Left lung (tissue), 10 donors: ENCODE results near the gene MLLT3. TPM values are rescaled to one million over a fixed set of nuclear protein-coding genes. Genes with fewer than 3 reads are reported as not detected.

Experiments
- ATAC-seq: fragments of 200-7000 bp; cut with Tn5 transposase; one replicate; pipeline ENCODE4 v1.9.1; 2020; ENCODE audit warnings: moderate library complexity
- DNase-seq, 4 donors: peaks; one replicate each; pipeline ENCODE4 v3.0.0-alpha.2; 2013 to 2020
- H3K27ac ChIP-seq, 2 donors: fragments of 200-600 bp; sonication (generic) in 1 of 2; one replicate each; pipeline versions ENCODE4 v1.5.0 to v1.8.0; 2020 to 2021
- H3K27me3 ChIP-seq, 2 donors: fragments of 200-600 bp; sonication (generic) in 1 of 2; one replicate each; pipeline versions ENCODE4 v1.5.0 to v1.8.0; 2020 to 2021
- H3K36me3 ChIP-seq, 2 donors: fragments of 200-600 bp; sonication (generic) in 1 of 2; one replicate each; pipeline versions ENCODE4 v1.5.0 to v1.8.0; 2020 to 2021
- H3K4me1 ChIP-seq, 2 donors: fragments of 200-600 bp; one replicate each; pipeline ENCODE4 v1.8.0; 2021
- H3K4me3 ChIP-seq, 2 donors: fragments of 200-600 bp; sonication (generic) in 1 of 2; one replicate each; pipeline versions ENCODE4 v1.5.0 to v1.8.0; 2020 to 2021; ENCODE audit warnings: mild to moderate bottlenecking in 1 of 2
- H3K9me3 ChIP-seq, 2 donors: fragments of 200-600 bp; sonication (generic) in 1 of 2; one replicate each; pipeline versions ENCODE4 v1.5.0 to v1.8.0; 2020 to 2021
- intact Hi-C, 2 donors: fragments of 100-400 bp; cut with DNase I; formaldehyde crosslinking; loops; one replicate each; pipeline versions ENCODE4 v1.11.2 to v1.14.2; 2022
- polyA plus RNA-seq, 6 donors: library from polyadenylated mRNA; unstranded; fragments of 120-200 nt; gene quantifications; one replicate each; pipeline ENCODE4 v1.2.1, GENCODE V29; 2013; ENCODE audit not compliant: insufficient read length in 6 of 6
- total RNA-seq, 2 donors: library from RNA; stranded (reverse); fragmentation: NEBNext Ultra II Directional; extraction: Animal tissue kit (Norgen Biotek cat#: 25700); gene quantifications; one replicate each; pipeline ENCODE4 v1.2.1, GENCODE V29; 2021
- TF ChIP-seq, protein P1 (sequence below), 2 donors: fragments of 200-600 bp; sonication (generic) in 1 of 2; IDR thresholded peaks; one replicate each; pipeline versions ENCODE4 v1.5.0 to v1.8.0; 2021; ENCODE audit warnings: antibody characterized with exemption in 2 of 2
- donor health status: DM: no; HTN: yes; CAD: no.
- donor health status: DM: no; HTN: no; CAD: no.

MLLT3 gene
- total and polyA plus RNA-seq, 8 donors: 17.0 to 38.2 (median 32.5) TPM

DNA sequence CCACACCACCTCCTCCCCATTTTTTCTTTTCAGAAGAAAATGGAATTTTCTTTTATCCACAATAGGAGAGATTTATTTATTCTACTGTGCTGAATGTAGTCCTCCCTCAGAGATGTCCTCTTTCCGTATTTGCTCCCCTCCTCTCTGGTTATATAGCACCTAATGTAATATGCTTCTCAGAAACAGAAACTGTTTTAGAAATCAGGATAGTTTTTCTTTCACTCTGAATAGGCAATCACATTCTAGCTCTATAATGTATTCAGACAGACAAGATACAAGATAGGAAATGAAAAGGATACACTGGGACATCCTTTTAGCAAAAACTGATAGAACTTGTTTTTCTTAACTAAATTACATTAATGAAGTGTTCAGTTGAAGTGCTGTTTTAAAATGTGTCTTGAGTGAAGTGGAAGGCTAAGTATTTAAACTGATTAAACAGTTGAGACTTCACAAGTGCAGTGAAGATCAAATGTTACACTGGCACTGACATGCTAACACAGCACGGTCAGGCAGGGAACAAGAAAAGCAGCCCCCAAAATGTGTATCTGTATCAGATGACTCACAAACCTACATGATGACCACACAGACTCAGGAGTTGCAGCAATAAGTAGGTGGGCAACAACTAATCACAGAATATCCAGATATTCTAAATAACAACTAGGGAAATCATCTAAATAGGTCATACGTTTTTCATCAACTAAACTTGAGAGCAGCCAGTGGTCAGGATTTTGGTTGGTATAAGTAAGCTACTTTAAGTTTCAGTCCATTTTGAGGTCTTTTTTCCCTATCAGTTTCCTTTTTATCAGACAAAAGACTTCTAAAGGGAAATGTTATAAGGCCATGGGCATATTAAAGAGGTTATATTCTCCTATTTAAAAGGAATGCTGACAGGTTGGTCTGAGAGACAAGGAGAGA lies 260.4 kb downstream of the MLLT3 start:
- Histone ChIP-seq H3K4me1 (peaks cover 0 to 3% of the 10 kb centered on the region in 2 donors), H3K9me3 (no peaks in the 10 kb centered on the region), H3K4me3 (no peak overlapping the region), H3K27ac (no peak overlapping the region), H3K27me3 (no peaks in the 10 kb centered on the region), H3K36me3 (no peaks in the 10 kb centered on the region)
- no peak for DNase-seq
- TF ChIP-seq, protein P1, sequence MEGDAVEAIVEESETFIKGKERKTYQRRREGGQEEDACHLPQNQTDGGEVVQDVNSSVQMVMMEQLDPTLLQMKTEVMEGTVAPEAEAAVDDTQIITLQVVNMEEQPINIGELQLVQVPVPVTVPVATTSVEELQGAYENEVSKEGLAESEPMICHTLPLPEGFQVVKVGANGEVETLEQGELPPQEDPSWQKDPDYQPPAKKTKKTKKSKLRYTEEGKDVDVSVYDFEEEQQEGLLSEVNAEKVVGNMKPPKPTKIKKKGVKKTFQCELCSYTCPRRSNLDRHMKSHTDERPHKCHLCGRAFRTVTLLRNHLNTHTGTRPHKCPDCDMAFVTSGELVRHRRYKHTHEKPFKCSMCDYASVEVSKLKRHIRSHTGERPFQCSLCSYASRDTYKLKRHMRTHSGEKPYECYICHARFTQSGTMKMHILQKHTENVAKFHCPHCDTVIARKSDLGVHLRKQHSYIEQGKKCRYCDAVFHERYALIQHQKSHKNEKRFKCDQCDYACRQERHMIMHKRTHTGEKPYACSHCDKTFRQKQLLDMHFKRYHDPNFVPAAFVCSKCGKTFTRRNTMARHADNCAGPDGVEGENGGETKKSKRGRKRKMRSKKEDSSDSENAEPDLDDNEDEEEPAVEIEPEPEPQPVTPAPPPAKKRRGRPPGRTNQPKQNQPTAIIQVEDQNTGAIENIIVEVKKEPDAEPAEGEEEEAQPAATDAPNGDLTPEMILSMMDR (IDR thresholded peaks at IDR 0.05): no peak
- intact Hi-C loops: no loop called here
- ATAC-seq: no peak

DNA sequence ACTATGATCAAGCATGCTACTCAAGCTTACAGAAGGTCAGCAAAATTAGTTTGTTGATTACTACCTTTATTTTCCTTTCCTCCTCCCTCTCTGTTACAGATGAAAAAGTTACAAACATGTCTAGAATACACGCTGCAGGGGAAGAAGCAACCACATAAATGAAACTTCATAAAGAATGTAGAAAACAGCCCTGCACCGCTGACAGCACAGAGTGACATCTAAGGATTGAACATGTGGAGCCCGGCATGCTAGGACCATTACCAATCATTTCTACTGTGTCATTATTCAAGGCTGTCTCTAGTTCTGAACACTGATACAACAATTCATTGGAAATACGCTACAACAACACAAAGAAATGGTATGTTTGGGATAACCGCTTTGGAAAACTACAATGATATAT lies 261.1 kb downstream of the MLLT3 start:
- ATAC-seq: no peak

DNA sequence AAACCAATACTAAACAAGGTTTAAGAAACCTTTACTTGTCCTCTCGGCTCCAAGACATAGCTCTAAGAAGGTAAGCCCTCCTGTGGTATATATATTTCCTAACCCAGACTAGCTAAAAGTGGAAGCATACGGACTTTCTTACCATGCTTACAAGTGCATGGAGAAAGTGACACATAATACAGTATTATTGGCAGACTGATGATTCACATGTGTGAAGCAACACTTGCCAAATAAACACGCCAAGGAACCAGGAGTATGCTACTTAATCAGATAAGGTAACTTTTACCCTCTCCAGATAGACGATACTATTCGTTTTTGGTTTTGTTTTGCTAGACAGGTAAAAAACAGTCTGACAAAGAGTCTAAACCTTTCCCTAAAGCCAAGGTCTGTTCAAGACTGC lies 264.1 kb downstream of the MLLT3 start:
- H3K4me3 ChIP-seq: no peak overlapping the region
- TF ChIP-seq, protein P1 (IDR thresholded peaks at IDR 0.05): no peak
- intact Hi-C loops: loop anchor here in 1 of 2 donors (10.0 kb wide), 2 partner anchors 267 to 433 kb away; partner anchors contain the start of gene MLLT3
- H3K4me1 ChIP-seq: peaks cover 0 to 3% of the 10 kb centered on the region in 2 donors
- ATAC-seq: peak; percentile 47
- no peaks in the 10 kb centered on the region for H3K9me3 ChIP-seq
- no peak overlapping the region for H3K27ac ChIP-seq
- DNase-seq: no peak
- H3K36me3 ChIP-seq: no peaks in the 10 kb centered on the region
- no peaks in the 10 kb centered on the region for H3K27me3 ChIP-seq

More for the DNA sequence above, 261.1 kb downstream of the MLLT3 start:
- no peak for DNase-seq
- no peak overlapping the region for H3K4me3 ChIP-seq
- no peaks in the 10 kb centered on the region for H3K9me3 ChIP-seq
- peaks cover 0 to 3% of the 10 kb centered on the region in 2 donors for H3K4me1 ChIP-seq
- TF ChIP-seq, protein P1 (IDR thresholded peaks at IDR 0.05): no peak
- no peak overlapping the region for H3K27ac ChIP-seq
- intact Hi-C loops: no loop called here
- H3K36me3 ChIP-seq: no peaks in the 10 kb centered on the region
- H3K27me3 ChIP-seq: no peaks in the 10 kb centered on the region

DNA sequence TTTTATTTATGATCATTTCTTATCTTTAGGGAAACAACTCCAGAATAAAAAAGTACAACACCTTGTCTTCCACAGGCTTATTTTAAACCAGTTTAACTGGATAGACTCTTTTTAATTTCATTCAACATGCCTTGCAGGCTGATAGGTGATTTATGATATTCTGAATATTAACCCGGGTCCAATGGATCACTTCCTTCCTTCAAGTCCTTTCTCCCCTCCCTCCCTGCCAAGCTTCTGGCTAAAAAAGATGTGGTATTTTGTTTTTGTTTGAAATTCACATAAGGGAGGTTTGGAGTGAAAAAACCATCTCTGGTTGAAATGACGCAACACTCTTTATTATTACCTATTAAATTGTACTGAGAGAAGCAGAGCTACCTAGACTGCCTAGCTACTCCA lies 265.3 kb downstream of the MLLT3 start:
- Histone ChIP-seq H3K36me3 (no peaks in the 10 kb centered on the region), H3K27me3 (no peaks in the 10 kb centered on the region), H3K4me3 (no peak overlapping the region), H3K4me1 (peaks cover 0 to 3% of the 10 kb centered on the region in 2 donors), H3K9me3 (no peaks in the 10 kb centered on the region), H3K27ac (no peak overlapping the region)
- DNase-seq (no peak), ATAC-seq (no peak)
- intact Hi-C loops: loop anchor here in 1 of 2 donors (10.0 kb wide), 2 partner anchors 268 to 432 kb away; partner anchors contain the start of gene MLLT3
- TF ChIP-seq, protein P1 (IDR thresholded peaks at IDR 0.05): no peak

DNA sequence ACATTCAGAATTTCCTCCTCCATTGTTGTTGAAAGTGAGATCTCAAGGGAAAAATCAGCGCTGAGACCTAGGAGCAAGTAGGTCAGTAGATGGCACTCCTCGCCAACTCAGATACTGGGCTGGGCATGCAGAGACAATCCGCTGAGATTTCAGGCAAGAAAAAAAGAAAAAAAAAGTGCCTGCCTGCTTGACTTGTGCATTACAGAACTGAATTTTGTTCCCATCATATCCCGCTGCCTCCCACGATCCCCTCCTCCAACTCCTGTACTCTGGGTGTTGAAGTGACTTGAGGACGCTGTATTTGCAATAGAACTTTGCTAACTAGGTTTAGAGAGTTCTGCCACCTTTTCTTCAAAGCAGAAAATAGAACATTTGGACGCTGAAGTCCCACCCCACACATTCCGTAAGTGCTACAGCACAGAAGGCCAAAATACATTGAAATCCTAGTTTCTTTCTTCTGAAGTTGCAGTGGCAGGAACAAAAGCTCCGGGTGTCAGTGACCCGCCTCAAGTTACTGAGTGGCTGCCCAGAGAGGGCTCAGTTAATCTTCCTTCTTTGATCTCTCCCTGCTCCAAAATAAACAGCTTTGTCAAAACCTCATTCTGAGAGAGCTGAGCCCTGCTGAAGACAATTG lies 265.8 kb downstream of the MLLT3 start:
- ATAC-seq (peak; percentile 90), DNase-seq (peak in 3 of 4 donors; percentile 55 to 83 (median 74))
- H3K36me3 ChIP-seq: no peaks in the 10 kb centered on the region
- peaks cover 0 to 3% of the 10 kb centered on the region in 2 donors for H3K4me1 ChIP-seq
- H3K9me3 ChIP-seq: no peaks in the 10 kb centered on the region
- intact Hi-C loops: loop anchor here in 1 of 2 donors (10.0 kb wide), 2 partner anchors 268 to 432 kb away; partner anchors contain the start of gene MLLT3
- H3K27me3 ChIP-seq: no peaks in the 10 kb centered on the region
- H3K4me3 ChIP-seq: no peak overlapping the region
- no peak overlapping the region for H3K27ac ChIP-seq
- TF ChIP-seq, protein P1 (IDR thresholded peaks at IDR 0.05): peak; percentile 38 to 44
